IMR-90 (cell line): Measurements from ENCODE around the gene TEPSIN. TPM values are rescaled to one million over a fixed set of nuclear protein-coding genes. Genes with fewer than 3 reads are reported as not detected.

Source experiments
- ATAC-seq: fragments of 200-7000 bp; cut with Tn5 transposase; 2 replicates; pipeline ENCODE4 v1.9.1; 2020; ENCODE audit warnings: low read depth, mild to moderate bottlenecking, moderate library complexity
- BruUV-seq: library from RNA; stranded (reverse); fragments of 400-500 nt; replicated peaks from 2 replicates; lab custom pipeline; 2021; lab: Mats Ljungman, UMichigan
- CTCF ChIA-PET: fragments of 300-600 bp; formaldehyde crosslinking; extraction: SDS; loops from one replicate; lab custom pipeline; 2021; ENCODE audit warnings: antibody characterized with exemption; lab: Yijun Ruan, JAX
- POLR2A ChIA-PET: fragments of 300-600 bp; sonication (Branson Sonifier 250); formaldehyde crosslinking; loops from one replicate; lab custom pipeline; 2022; ENCODE audit warnings: antibody characterized with exemption; ENCODE audit not compliant: unreplicated experiment; lab: Charles Lee
- DNase-seq: peaks from one replicate; pipeline ENCODE4 v3.0.0; 2013
- H2AFZ ChIP-seq: replicated peaks from 2 replicates; pipeline ENCODE3; 2013; ENCODE audit warnings: low read length, mild to moderate bottlenecking; ENCODE audit not compliant: poor library complexity
- H2AK5ac ChIP-seq: 2 replicates; pipeline ENCODE4 v1.6.1; 2013; ENCODE audit warnings: low read depth, low read length, inconsistent platforms
- H2AK9ac ChIP-seq: replicated peaks from 2 replicates; pipeline ENCODE3; 2013; ENCODE audit warnings: mild to moderate bottlenecking, low read depth, low read length, moderate library complexity; ENCODE audit not compliant: poor library complexity
- H2BK120ac ChIP-seq: 2 replicates; pipeline ENCODE4 v1.6.1; 2013; ENCODE audit warnings: low read depth, low read length, inconsistent platforms
- H2BK15ac ChIP-seq: 3 replicates; pipeline ENCODE4 v1.6.1; 2013; ENCODE audit warnings: low read depth, low read length, inconsistent platforms
- H2BK20ac ChIP-seq: 2 replicates; pipeline ENCODE4 v1.6.1; 2013; ENCODE audit warnings: low read depth, mild to moderate bottlenecking, inconsistent platforms, low read length, moderate library complexity
- H2BK5ac ChIP-seq: 2 replicates; pipeline ENCODE4 v1.6.1; 2013; ENCODE audit warnings: mild to moderate bottlenecking, low read depth, low read length, inconsistent platforms; ENCODE audit not compliant: poor library complexity, severe bottlenecking
- H3K14ac ChIP-seq: replicated peaks from 2 replicates; pipeline ENCODE4 v1.6.1; 2013; ENCODE audit warnings: low read depth, low read length, inconsistent platforms
- H3K18ac ChIP-seq: 2 replicates; pipeline ENCODE4 v1.6.1; 2013; ENCODE audit warnings: low read depth, low read length, control low read depth
- H3K23ac ChIP-seq: 2 replicates; pipeline ENCODE4 v1.6.1; 2013; ENCODE audit warnings: low read depth, low read length, inconsistent platforms
- H3K27ac ChIP-seq: 2 replicates; pipeline ENCODE4 v1.5.1; 2013; ENCODE audit warnings: mild to moderate bottlenecking, control low read depth, low read length; ENCODE audit not compliant: insufficient read depth
- H3K27me3 ChIP-seq: 2 replicates; pipeline ENCODE4 v1.6.1; 2013; ENCODE audit warnings: low read length; ENCODE audit not compliant: control insufficient read depth, insufficient read depth
- H3K36me3 ChIP-seq: 2 replicates; pipeline ENCODE4 v1.6.1; 2013; ENCODE audit warnings: low read length, mixed read lengths; ENCODE audit not compliant: control insufficient read depth, insufficient read depth
- H3K4ac ChIP-seq: 2 replicates; pipeline ENCODE4 v1.6.1; 2013; ENCODE audit warnings: low read depth, low read length, inconsistent platforms
- H3K4me1 ChIP-seq: 2 replicates; pipeline ENCODE4 v1.6.1; 2013; ENCODE audit warnings: low read length, mixed read lengths; ENCODE audit not compliant: control insufficient read depth, insufficient read depth
- H3K4me2 ChIP-seq: 2 replicates; pipeline ENCODE4 v1.6.1; 2013; ENCODE audit warnings: low read depth, mild to moderate bottlenecking, control low read depth, low read length, moderate library complexity
- H3K4me3 ChIP-seq: 2 replicates; pipeline ENCODE4 v1.5.1; 2013; ENCODE audit warnings: low read depth, mild to moderate bottlenecking, control low read depth, low read length, moderate library complexity; ENCODE audit not compliant: insufficient read depth
- H3K56ac ChIP-seq: 2 replicates; pipeline ENCODE4 v1.6.1; 2013; ENCODE audit warnings: low read length, inconsistent platforms; ENCODE audit not compliant: insufficient read depth; ENCODE audit errors: extremely low read depth
- H3K79me1 ChIP-seq, 2 experiments: 2 replicates each; pipeline ENCODE4 v1.6.1; 2013; ENCODE audit warnings: low read length in 2 of 2, inconsistent platforms in 1 of 2, low read depth in 1 of 2
- H3K9ac ChIP-seq: 2 replicates; pipeline ENCODE4 v1.6.1; 2013; ENCODE audit warnings: low read depth, low read length, control low read depth
- H3K9me1 ChIP-seq: 2 replicates; pipeline ENCODE4 v1.6.1; 2013; ENCODE audit warnings: low read length, inconsistent platforms; ENCODE audit not compliant: insufficient read depth
- H3K9me3 ChIP-seq: 2 replicates; pipeline ENCODE4 v1.6.1; 2013; ENCODE audit warnings: low read length; ENCODE audit not compliant: control insufficient read depth, insufficient read depth
- H4K20me1 ChIP-seq: 2 replicates; pipeline ENCODE4 v1.6.1; 2013; ENCODE audit warnings: low read length, inconsistent platforms; ENCODE audit not compliant: insufficient read depth
- H4K5ac ChIP-seq: 2 replicates; pipeline ENCODE4 v1.6.1; 2013; ENCODE audit warnings: mild to moderate bottlenecking, low read depth, low read length, control low read depth
- H4K8ac ChIP-seq, 2 experiments: 2 replicates each; pipeline ENCODE4 v1.6.1; 2013; ENCODE audit warnings: low read depth in 2 of 2, low read length in 2 of 2, control low read depth in 1 of 2, inconsistent platforms in 1 of 2
- H4K91ac ChIP-seq: 2 replicates; pipeline ENCODE4 v1.6.1; 2013; ENCODE audit warnings: low read depth, low read length, inconsistent platforms; ENCODE audit not compliant: insufficient read depth
- BHLHE40 ChIP-seq: fragments of 150-350 bp; IDR thresholded peaks from 2 replicates; pipeline ENCODE4 v1.6.1; 2016; ENCODE audit warnings: mild to moderate bottlenecking, low read depth, low read length
- CHD1 ChIP-seq: IDR thresholded peaks from 2 replicates; pipeline ENCODE4 v1.6.1; 2012; ENCODE audit warnings: low read depth, low read length, improper control_type of control experiment
- CTCF ChIP-seq: conservative IDR thresholded peaks from 2 replicates; pipeline ENCODE4 v1.5.1; 2012; ENCODE audit warnings: mild to moderate bottlenecking, low read depth, low read length, improper control_type of control experiment
- MAFK ChIP-seq: IDR thresholded peaks from 2 replicates; pipeline ENCODE4 v1.6.1; 2012; ENCODE audit warnings: low read depth, low read length, improper control_type of control experiment
- POLR2A ChIP-seq: IDR thresholded peaks from 2 replicates; pipeline ENCODE4 v1.6.1; 2012; ENCODE audit warnings: mild to moderate bottlenecking, low read depth, low read length
- WGBS, 2 experiments: methylation state at CpG; one replicate each; pipeline versions ENCODE4 v1.1.5 to v1.1.7; 2013; ENCODE audit warnings: missing lambda C conversion rate in 2 of 2; ENCODE audit not compliant: insufficient read length in 1 of 2; ENCODE audit errors: extremely low coverage in 2 of 2; 5-methylcytosine and 5-hydroxymethylcytosine counted together
- dilution Hi-C: fragments of 300-500 bp; cut with HindIII; formaldehyde crosslinking; loops from one replicate; pipeline ENCODE4 v1.14.3; 2018; ENCODE audit warnings: low sequenced_read_pairs; ENCODE audit not compliant: unreplicated experiment
- in situ Hi-C: fragments of 300-500 bp; cut with MboI; formaldehyde crosslinking; loops from 3 replicates; pipeline ENCODE4 v1.14.3; 2019; ENCODE audit warnings: low sequenced_read_pairs, inconsistent platforms, mixed read lengths
- intact Hi-C: fragments of 100-400 bp; cut with micrococcal nuclease; formaldehyde crosslinking; loops from 2 replicates; pipeline ENCODE4 v1.10.0; 2022
- polyA plus RNA-seq, 3 experiments: library from polyadenylated mRNA; depleted of rRNA; stranded (reverse); fragments of >200 nt; gene quantifications; 2 replicates each; pipeline ENCODE4 v1.2.3, GENCODE V29; 2012; ENCODE audit warnings: low replicate concordance in 1 of 3
- total RNA-seq: library from RNA; depleted of rRNA; stranded (reverse); fragments of >200 nt; gene quantifications from 2 replicates; pipeline ENCODE4 v1.2.3, GENCODE V29; 2012

Gene TEPSIN
- total and polyA plus RNA-seq, 2 of the 4 experiments (the other 2 are of a cell fraction), result 3.2 to 28.1 TPM

- Histone ChIP-seq H4K5ac (no peak overlapping the region), H3K9me1 (peaks cover 6% of the 10 kb centered on the region), H3K56ac (no peak overlapping the region), H3K4me1 (peaks cover 7% of the 10 kb centered on the region), H3K4me3 (no peak overlapping the region), H3K14ac (no peak overlapping the region), H3K9me3 (no peaks in the 10 kb centered on the region), H2AK5ac (no peak overlapping the region), H3K9ac (no peak overlapping the region), H2AK9ac (no peak overlapping the region), H3K27ac (no peak overlapping the region), H3K79me1 (peaks cover 2 to 24% of the 10 kb centered on the region in 2 experiments; a peak in 3 of 4 replicates), H3K4ac (no peak overlapping the region), H4K8ac (no peak overlapping the region), H2BK20ac (no peak overlapping the region), H2BK120ac (no peak overlapping the region), H4K91ac (no peak overlapping the region), H3K36me3 (peaks cover 32% of the 10 kb centered on the region), H4K20me1 (peaks cover 18% of the 10 kb centered on the region), H2BK15ac (no peak overlapping the region), H3K27me3 (no peaks in the 10 kb centered on the region), H2BK5ac (no peak overlapping the region), H3K18ac (no peak overlapping the region), H3K23ac (no peak overlapping the region), H2AFZ (no peak overlapping the region), H3K4me2 (no peak overlapping the region)
- dilution Hi-C loops, result no loop called here
- ATAC-seq (no peak), DNase-seq (no peak)
- TF ChIP-seq BHLHE40, result no peak
- peak; percentile 43 for TF ChIP-seq MAFK
- no peak for TF ChIP-seq CHD1
- no peak for TF ChIP-seq CTCF
- no peak for TF ChIP-seq POLR2A
- 90% methylated on average over 2 of the region's 16 CpGs; no CpG with 5 or more reads in 1 of the 2 experiments for WGBS, 2 experiments
- in situ Hi-C loops, result no loop called here
- CTCF ChIA-PET, result no interaction called here
- intact Hi-C loops, result no loop called here
- no TSS peak for BruUV-seq
- POLR2A ChIA-PET, result no interaction called here
Observed at GRCh38 chr17:81248649-81249048, 9.8 kb upstream of the TEPSIN start.
